Measurements from ENCODE around the gene MAPK1IP1L. TPM values are rescaled to one million over a fixed set of nuclear protein-coding genes. Genes with fewer than 3 reads are reported as not detected.
A peak's percentile ranks its signal among the peaks of the same experiment; 100 is the strongest.

The MAPK1IP1L gene
- total and polyA plus RNA-seq, 2 experiments from 2014 or later: 69.9 to 86.2 TPM

DNA sequence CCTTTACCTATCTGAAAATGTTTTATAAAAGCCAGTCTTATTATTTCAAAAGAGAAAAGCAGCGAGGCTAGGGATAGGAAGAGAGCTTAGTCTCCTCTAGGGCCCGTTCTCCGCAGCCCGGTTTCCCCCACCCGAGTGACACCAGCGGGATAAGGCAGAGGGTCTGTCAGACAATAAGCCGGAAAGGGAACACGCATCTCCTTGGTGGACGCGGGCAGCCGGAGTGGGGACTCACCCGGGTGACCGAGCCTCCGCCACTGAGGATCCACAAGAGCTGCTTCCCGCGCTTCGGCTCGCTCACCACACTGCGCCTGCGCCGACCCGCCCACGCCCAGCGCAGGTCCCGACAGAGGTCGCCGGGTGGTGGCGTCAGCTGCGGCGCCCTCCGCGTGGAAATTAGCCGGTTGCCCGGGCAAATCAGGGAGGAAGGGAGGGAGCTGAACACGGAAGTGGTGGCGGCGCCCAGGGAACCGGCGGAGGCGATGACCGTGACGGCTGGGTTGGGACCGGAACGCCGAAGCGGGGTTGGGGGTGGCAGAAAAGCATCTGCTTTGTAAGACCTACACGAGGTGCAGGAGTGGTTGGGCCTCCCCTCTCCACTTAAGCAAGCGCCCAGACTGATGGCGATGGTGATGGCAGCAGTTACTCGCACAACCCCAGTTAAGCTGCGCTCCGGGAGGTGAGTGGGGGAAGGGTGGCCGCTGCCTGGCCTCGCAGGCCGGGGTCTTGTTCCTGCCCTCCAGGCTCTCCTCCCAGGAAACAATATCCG, 24.5 kb upstream of the MAPK1IP1L start, which contains the start of the genes SOCS4 and WDHD1:
Gene SOCS4, plus strand, starts transcription at position 444 of the 769 bp plus-strand sequence. CDS start 15,806 bp downstream, outside the sequence.
Gene WDHD1, minus strand, starts transcription at position 307 of the 769 bp plus-strand sequence. CDS start 312 bp downstream, outside the sequence.
- H4K20me1 ChIP-seq (ENCODE audit: insufficient read depth, poor library complexity, severe bottlenecking): peaks cover 6% of the 10 kb centered on the region
- under 1% methylated on average over 52 of the region's 56 CpGs for WGBS (ENCODE audit: low lambda C conversion rate, missing lambda C conversion rate)
- TF ChIP-seq EZH2phosphoT487 (IDR thresholded peaks at IDR 0.05; ENCODE audit: low read depth, severe bottlenecking, unreplicated experiment) (no peak), EZH2 (IDR thresholded peaks at IDR 0.05; ENCODE audit: borderline replicate concordance) (no peak)
- TF ChIP-seq, protein P1, sequence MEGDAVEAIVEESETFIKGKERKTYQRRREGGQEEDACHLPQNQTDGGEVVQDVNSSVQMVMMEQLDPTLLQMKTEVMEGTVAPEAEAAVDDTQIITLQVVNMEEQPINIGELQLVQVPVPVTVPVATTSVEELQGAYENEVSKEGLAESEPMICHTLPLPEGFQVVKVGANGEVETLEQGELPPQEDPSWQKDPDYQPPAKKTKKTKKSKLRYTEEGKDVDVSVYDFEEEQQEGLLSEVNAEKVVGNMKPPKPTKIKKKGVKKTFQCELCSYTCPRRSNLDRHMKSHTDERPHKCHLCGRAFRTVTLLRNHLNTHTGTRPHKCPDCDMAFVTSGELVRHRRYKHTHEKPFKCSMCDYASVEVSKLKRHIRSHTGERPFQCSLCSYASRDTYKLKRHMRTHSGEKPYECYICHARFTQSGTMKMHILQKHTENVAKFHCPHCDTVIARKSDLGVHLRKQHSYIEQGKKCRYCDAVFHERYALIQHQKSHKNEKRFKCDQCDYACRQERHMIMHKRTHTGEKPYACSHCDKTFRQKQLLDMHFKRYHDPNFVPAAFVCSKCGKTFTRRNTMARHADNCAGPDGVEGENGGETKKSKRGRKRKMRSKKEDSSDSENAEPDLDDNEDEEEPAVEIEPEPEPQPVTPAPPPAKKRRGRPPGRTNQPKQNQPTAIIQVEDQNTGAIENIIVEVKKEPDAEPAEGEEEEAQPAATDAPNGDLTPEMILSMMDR (IDR thresholded peaks at IDR 0.05; ENCODE audit: poor library complexity): no peak
- no peaks in the 10 kb centered on the region for H3K9me2 ChIP-seq (replicated peaks; ENCODE audit: insufficient read depth)
- peak within 1 kb of the TSS; percentile 94 for H3K27ac ChIP-seq
- no peaks in the 10 kb centered on the region for H3K9me3 ChIP-seq (ENCODE audit: low read depth)
- peak within 1 kb of the TSS; percentile 79 for H2AFZ ChIP-seq
- no peaks in the 10 kb centered on the region for H3K27me3 ChIP-seq
- DNase-seq (ENCODE audit: low spot score): peak; percentile 96
- peak within 1 kb of the TSS; percentile 85 for H3K4me2 ChIP-seq
- H3K36me3 ChIP-seq (replicated peaks; ENCODE audit: insufficient read depth, low read depth): no peaks in the 10 kb centered on the region
- peak within 1 kb of the TSS; percentile 66 for H3K4me3 ChIP-seq
- peaks cover 11% of the 10 kb centered on the region for H3K4me1 ChIP-seq (ENCODE audit: insufficient read depth)
- peaks cover 65% of the 10 kb centered on the region for H3K79me2 ChIP-seq

DNA sequence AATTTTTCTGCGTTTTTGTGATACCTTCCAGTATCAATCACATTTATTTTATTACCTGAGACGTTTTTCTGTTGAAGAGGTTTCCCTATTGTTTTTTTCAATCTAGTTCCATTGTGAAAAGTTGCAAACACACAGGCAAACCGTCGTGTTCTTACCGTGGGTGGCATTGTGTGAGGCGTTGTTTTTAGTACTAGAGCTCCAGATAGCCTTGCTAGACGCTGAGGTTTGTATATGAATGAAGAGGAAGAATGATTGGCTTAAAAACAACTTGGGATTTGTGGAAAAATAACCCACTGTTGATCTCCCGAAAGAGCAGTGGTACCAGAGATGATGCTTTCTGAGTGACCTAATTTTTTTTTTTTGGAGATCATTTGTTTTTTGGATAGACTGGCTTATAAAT, 23.4 kb upstream of the MAPK1IP1L start:
- Histone ChIP-seq H2AFZ (peak overlapping the region; percentile 77), H3K4me3 (peak overlapping the region; percentile 66), H3K4me2 (peak overlapping the region; percentile 81), H3K9me2 (replicated peaks; ENCODE audit: insufficient read depth) (no peaks in the 10 kb centered on the region), H3K79me2 (peaks cover 76% of the 10 kb centered on the region), H3K27ac (peak overlapping the region; percentile 94), H3K4me1 (ENCODE audit: insufficient read depth) (peaks cover 11% of the 10 kb centered on the region), H4K20me1 (ENCODE audit: insufficient read depth, poor library complexity, severe bottlenecking) (peaks cover 6% of the 10 kb centered on the region), H3K27me3 (no peaks in the 10 kb centered on the region), H3K9me3 (ENCODE audit: low read depth) (no peaks in the 10 kb centered on the region), H3K36me3 (replicated peaks; ENCODE audit: insufficient read depth, low read depth) (no peaks in the 10 kb centered on the region)
- DNase-seq (ENCODE audit: low spot score): no peak
- WGBS (ENCODE audit: low lambda C conversion rate, missing lambda C conversion rate): 1% methylated on average over 8 of the region's 8 CpGs
- TF ChIP-seq EZH2 (IDR thresholded peaks at IDR 0.05; ENCODE audit: borderline replicate concordance) (no peak), EZH2phosphoT487 (IDR thresholded peaks at IDR 0.05; ENCODE audit: low read depth, severe bottlenecking, unreplicated experiment) (no peak)
- TF ChIP-seq, protein P1 (IDR thresholded peaks at IDR 0.05; ENCODE audit: poor library complexity): no peak

DNA sequence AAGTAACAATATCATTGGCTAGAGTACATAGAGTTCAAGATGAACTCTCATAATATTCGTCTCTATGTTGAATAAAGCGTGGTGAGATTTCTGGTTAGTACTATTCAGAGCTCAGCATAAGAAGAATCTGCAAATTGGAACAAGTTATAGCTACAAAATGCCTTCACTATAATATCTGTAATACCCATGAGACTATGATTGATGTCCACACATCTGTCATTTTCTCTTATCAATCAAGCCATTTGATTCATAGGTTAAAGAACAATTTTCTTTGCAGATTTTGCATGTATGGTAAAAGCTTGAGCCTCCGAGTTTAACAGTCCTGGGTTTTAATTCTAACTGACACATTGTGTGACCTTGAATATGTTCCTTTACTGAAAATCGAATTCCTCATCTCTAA, 23.0 kb upstream of the MAPK1IP1L start:
- Histone ChIP-seq H3K9me2 (replicated peaks; ENCODE audit: insufficient read depth) (no peaks in the 10 kb centered on the region), H3K4me2 (peak overlapping the region; percentile 81), H3K36me3 (replicated peaks; ENCODE audit: insufficient read depth, low read depth) (no peaks in the 10 kb centered on the region), H3K27ac (no peak overlapping the region), H3K27me3 (no peaks in the 10 kb centered on the region), H3K79me2 (peaks cover 77% of the 10 kb centered on the region), H3K4me1 (ENCODE audit: insufficient read depth) (peaks cover 11% of the 10 kb centered on the region), H2AFZ (no peak overlapping the region), H3K4me3 (peak overlapping the region; percentile 66), H3K9me3 (ENCODE audit: low read depth) (no peaks in the 10 kb centered on the region), H4K20me1 (ENCODE audit: insufficient read depth, poor library complexity, severe bottlenecking) (peaks cover 6% of the 10 kb centered on the region)
- no peak for DNase-seq (ENCODE audit: low spot score)
- 68% methylated on average over 4 of the region's 4 CpGs for WGBS (ENCODE audit: low lambda C conversion rate, missing lambda C conversion rate)
- TF ChIP-seq EZH2phosphoT487 (IDR thresholded peaks at IDR 0.05; ENCODE audit: low read depth, severe bottlenecking, unreplicated experiment) (no peak), EZH2 (IDR thresholded peaks at IDR 0.05; ENCODE audit: borderline replicate concordance) (no peak)
- TF ChIP-seq, protein P1 (IDR thresholded peaks at IDR 0.05; ENCODE audit: poor library complexity): no peak
